NCI-H345 treated with DMSO at 0.1 percent for 48 hours (cell line): ENCODE measurements around the gene L1CAM.
A peak's percentile ranks its signal among the peaks of the same experiment; 100 is the strongest.
"Not testable (repeated sequence)": the region's sequence is repeated elsewhere in the genome, so short reads cannot be mapped to it uniquely, and the experiment has no call there.

ENCODE experiments used
- DNase-seq: peaks from one replicate; lab custom pipeline; 2025; ENCODE audit not compliant: unreplicated experiment; lab: John Stamatoyannopoulos, UW

The L1CAM gene

GRCh38 chrX:153831429-153832150 is 54.4 kb downstream of the L1CAM start:
- DNase-seq: no peak

GRCh38 chrX:153830640-153831428 is 55.1 kb downstream of the L1CAM start:
- no peak for DNase-seq

- no peak for DNase-seq
Observed at GRCh38 chrX:153829799-153830639, 56.0 kb downstream of the L1CAM start, which contains the start of gene PDZD4. Gene PDZD4, minus strand, starts transcription at chrX:153830544. Its CDS starts 246 bp downstream, at chrX:153830298.

- no peak for DNase-seq
Observed at GRCh38 chrX:153829549-153829798, 56.5 kb downstream of the L1CAM start.

GRCh38 chrX:153828723-153829548 is 57.0 kb downstream of the L1CAM start:
- no peak for DNase-seq

- DNase-seq: no peak
Observed at GRCh38 chrX:153828308-153828707, 57.7 kb downstream of the L1CAM start.

GRCh38 chrX:153827903-153828302 is 58.1 kb downstream of the L1CAM start:
- DNase-seq: no peak

- DNase-seq: no peak
Observed at GRCh38 chrX:153827016-153827415, 59.0 kb downstream of the L1CAM start.

- no peak for DNase-seq
Observed at GRCh38 chrX:153825042-153825441, 60.9 kb downstream of the L1CAM start.

GRCh38 chrX:153824348-153824747 is 61.6 kb downstream of the L1CAM start:
- DNase-seq: no peak

- no peak for DNase-seq
Observed at GRCh38 chrX:153821066-153821465, 64.9 kb downstream of the L1CAM start.

GRCh38 chrX:153820601-153821000 is 65.4 kb downstream of the L1CAM start:
- no peak for DNase-seq

GRCh38 chrX:153819384-153820040 is 66.5 kb downstream of the L1CAM start:
- DNase-seq: no peak

- DNase-seq: peak; percentile 24
Observed at GRCh38 chrX:153818571-153819383, 67.2 kb downstream of the L1CAM start.

- DNase-seq: not testable (repeated sequence)
Observed at GRCh38 chrX:153818064-153818463, 67.9 kb downstream of the L1CAM start.

GRCh38 chrX:153816831-153817690 is 68.9 kb downstream of the L1CAM start:
- no peak for DNase-seq

GRCh38 chrX:153814591-153815315 is 71.2 kb downstream of the L1CAM start:
- DNase-seq: no peak

GRCh38 chrX:153813161-153813560 is 72.8 kb downstream of the L1CAM start:
- DNase-seq: no peak
